Kidney capillary endothelial cell (primary cell): ENCODE data around the gene CDC42BPB.

Source experiments
- DNase-seq: peaks from one replicate; pipeline ENCODE4 v3.0.0-alpha.2; 2018; ENCODE audit warnings: low spot score

Gene CDC42BPB

DNA sequence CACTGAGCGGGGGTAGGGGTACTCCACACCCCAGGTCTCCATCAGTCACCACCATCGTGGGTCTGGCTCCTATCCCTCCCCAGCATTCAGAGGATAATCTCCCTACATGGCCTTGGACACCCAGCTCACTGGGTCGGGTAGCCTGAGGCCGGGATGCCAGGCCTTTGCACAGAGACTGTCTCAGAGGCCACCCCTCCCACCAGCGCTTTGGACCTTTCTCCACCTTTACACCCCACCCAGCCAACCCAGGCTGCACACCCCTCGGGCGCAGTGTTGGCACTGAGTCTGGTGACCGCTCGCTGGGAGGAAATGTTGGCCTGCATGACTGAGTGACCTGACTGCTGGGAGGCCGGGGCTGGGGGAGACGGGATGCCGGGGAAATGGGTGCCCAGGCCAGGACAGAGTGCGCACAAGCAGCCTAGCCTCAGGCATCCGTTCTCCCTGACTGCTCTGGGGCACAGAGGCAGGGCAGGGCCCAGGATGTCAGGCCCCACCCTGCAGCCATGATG, 16.1 kb upstream of the CDC42BPB start:
- no peak for DNase-seq

DNA sequence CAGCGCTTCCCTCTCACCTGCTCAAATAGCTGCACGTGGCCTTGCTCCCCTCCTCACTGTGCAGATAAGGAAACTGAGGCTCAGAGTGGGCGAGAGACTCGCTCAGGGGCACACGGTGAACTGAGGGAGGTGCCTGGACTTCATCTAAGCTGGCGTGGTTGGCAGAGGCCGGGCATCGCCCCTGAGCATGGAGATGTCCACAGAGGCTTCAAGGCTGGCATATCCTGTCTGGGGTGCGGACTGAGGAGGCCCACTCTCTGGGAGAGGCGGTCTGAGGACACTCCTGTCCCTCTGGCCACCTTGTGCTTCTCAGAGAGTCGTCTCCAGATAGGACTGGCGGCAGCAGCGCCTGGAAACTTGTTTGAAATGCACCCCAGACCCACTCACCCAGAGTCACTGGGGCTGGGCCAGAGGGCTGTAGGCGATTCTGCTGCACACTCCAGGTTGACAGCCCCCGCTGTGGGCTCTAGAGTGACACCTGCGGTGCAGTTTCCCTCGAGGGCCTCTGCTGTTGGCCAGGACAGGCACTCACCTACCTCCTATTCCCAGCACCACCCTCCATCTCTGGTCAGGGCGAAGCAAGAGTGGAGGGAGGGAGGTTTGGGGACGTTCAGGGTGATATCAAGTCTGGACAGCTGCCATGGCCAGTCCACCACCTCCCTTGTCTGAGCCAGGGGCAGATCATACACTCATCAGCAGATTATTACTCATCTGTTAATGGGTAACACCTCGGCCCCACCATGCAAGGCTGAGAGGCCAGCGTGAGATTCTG, 15.4 kb upstream of the CDC42BPB start:
- no peak for DNase-seq

DNA sequence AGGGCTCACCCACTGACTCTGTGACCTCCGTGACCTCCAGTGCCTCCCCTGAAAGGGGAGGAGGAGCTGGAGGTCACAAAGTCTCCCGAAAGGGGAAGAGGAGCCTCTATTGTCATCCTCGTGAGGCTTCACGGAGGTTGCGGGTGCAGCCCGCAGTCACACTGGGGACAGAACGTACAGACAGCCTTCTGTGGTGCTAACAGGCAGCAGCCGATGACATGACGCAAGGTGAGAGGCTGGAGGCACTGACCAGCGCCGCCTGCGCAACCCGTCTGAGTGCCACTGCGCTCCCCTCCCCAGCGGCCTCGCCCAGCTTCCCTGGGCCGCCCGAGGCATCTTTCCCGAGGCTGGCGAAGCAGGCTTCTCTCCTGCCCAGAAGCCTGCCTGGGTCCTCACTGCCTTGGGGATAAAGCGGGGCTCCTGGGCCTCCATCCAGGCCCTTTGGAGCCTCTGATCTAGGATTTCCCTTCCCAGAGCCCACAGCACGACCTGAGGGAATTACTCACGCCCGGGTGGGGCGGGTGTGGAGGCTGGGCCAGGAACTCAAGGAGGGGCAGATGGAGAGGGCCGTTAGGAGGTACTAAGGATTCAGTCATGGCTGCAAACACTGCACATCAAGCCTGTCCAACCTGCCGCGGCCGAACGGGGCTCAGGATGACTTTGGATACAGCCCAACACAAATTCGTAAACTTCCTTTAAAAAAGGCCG, 14.3 kb upstream of the CDC42BPB start:
- no peak for DNase-seq

DNA sequence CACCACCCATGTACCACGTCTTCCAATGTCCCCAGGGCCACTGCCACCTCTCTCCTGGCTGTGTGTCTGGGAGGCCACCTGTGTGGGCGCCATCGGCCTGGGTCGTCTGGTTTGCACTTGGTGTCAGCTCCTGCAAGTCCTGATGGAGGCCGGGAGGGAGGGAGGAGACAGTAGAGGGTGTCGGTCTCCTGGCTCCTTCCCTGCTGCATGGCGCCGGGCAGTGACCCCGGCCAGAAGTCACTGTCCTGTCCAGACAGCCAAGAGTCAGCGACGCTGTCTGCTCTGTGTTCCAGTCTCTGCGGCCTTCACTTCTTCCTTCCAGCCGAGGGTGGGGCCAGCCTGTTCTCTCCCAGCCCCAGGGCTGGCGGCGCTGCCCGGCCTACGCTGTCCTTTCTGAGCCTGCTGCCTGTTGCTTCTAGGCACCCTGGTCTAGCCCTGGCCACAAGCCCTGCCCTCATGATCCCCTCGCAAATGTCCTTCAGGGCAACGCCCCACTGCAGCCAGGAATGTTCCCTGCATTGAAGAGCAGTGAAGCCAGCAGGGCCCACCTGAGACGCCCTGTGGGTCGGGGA, 13.7 kb upstream of the CDC42BPB start:
- no peak for DNase-seq

GRCh38 chr14:103070263-103070885, 13.0 kb upstream of the CDC42BPB start:
- DNase-seq = no peak

DNA sequence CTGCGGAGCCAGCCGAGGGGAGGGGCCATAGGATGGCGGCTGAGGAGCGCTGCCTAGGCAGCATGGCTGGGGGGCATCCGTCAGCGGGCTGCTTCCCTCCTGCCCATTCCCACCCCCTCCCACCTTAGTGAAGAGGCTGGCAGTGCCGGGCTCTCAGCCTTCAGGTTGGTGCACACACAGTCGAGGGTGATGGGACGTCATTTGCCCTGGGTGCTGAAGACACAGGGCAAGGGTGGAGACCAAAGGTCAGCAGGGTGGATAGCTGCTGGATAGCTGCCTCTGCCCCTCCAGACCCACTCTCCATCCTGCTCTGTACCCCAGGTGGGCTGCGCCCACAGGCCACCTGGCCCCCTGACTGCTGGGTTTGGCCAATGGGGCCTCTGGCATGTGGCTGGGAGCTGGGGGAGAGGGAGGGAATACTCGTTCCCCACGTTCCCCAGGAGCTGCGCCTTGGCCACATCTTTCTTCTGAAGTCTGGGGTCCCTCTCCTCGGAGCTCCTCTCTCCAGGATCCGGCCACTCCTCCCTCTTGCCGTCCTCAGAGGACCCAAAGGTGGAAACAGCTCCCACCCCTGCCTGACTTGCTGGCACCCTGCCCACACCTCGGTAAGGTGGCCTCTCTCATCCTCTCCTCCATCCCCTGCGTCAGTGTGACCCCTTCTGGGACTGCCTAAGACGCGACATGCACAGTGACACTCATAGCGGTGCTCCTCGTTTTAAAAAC, 11.2 kb upstream of the CDC42BPB start:
- DNase-seq = no peak

- DNase-seq = no peak
Measured at GRCh38 chr14:103067231-103067954, 10.0 kb upstream of the CDC42BPB start.

GRCh38 chr14:103066399-103066798, 9.1 kb upstream of the CDC42BPB start:
- DNase-seq = peak; percentile 97

DNA sequence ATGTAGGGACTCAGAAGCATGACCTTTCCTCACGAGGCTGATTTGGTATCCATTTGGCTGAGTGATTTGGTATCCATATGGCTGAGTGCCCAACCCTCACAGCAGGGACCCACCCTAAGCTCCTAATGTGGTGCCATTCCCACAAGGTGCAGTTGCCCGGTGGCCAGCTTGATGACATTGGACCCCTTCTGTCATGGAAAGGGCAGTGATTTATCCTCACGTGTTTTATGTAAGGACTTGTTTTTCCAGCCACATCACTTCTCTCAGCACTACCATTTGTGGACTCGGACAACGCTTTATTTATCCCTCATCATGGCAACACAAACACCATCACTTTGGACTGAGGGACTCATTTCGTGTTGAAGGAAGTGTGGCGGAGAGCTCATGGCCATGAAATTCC, 8.5 kb upstream of the CDC42BPB start:
- DNase-seq = no peak

GRCh38 chr14:103064978-103065377, 7.6 kb upstream of the CDC42BPB start:
- DNase-seq = no peak

DNA sequence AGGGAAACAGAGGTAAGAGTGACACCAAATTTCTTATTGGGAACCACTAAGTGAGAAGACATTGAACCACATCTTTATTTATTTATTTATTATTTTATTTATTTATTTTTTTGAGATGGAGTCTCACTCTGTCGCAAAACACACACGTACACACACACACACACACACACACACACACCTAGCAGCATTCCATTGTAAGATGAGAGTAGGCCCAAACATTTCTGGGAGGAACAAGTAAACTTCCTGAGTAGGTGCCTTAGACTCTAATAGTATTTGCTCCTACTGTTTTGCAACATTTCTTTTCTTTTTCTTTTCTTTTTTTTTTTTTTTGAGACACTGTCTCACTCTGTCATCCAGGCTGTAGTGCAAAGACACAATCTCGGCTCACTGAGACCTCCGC, 7.1 kb upstream of the CDC42BPB start:
- DNase-seq = no peak

- DNase-seq = no peak
Measured at GRCh38 chr14:103061482-103061976, 4.2 kb upstream of the CDC42BPB start.

- DNase-seq = no peak
Measured at GRCh38 chr14:103059556-103059955, 2.2 kb upstream of the CDC42BPB start.

GRCh38 chr14:103058164-103059055, 1.1 kb upstream of the CDC42BPB start:
- no peak for DNase-seq

DNA sequence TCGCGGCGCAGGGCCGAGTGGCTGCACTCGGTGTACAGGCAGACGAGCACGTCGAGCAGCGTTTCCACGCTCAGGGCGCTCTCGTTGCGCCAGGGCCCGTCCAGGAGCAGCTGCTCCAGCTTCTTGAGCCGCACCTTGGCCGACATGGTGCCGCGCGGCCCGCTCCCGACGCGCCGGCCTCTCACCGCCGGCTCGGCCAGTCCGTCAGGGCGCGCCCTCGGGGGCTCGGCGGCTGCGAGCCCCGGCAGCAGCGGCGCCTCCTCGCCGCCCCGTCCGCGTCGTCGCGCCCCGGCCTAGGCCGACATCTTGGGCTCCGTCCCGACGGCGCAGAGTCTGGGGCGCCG, 349 bp downstream of the CDC42BPB start:
- no peak for DNase-seq

GRCh38 chr14:103056322-103057027, 874 bp downstream of the CDC42BPB start:
- peak; percentile 86 for DNase-seq

GRCh38 chr14:103055695-103056094, 1.7 kb downstream of the CDC42BPB start:
- peak; percentile 55 for DNase-seq

- DNase-seq = no peak
Measured at GRCh38 chr14:103052407-103052806, 4.9 kb downstream of the CDC42BPB start.

- no peak for DNase-seq
Measured at GRCh38 chr14:103050935-103051334, 6.4 kb downstream of the CDC42BPB start.
